CD4-positive, alpha-beta T cell treated with Interleukin-4 for 1 hour (primary cell): Measurements from ENCODE around the gene SPPL3.
"Not testable (repeated sequence)": the region's sequence is repeated elsewhere in the genome, so short reads cannot be mapped to it uniquely, and the experiment has no call there.

ENCODE experiments used
- DNase-seq, 2 donors: peaks; one replicate each; pipeline ENCODE4 v3.0.0-alpha.2; 2020 to 2022

The SPPL3 gene

DNA sequence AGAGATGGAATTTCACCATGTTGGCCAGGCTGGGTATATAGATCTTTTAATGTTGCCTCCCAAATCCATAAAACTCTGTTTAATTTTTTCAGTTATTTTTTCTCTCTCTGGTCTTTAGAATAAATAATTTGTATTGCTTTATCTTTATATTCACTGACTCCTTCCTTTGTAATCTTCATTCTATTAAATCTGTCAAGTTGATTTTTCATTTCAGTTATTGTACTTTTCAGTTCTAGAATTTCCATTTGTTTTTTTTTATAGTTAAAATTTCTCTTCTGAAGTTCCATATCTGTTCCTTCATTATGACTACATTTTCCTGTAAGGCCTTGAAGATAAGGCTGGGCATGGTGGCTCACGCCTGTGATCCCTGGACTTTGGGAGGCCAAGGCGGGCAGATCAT, 13.6 kb upstream of the SPPL3 start:
- DNase-seq, result no peak

DNA sequence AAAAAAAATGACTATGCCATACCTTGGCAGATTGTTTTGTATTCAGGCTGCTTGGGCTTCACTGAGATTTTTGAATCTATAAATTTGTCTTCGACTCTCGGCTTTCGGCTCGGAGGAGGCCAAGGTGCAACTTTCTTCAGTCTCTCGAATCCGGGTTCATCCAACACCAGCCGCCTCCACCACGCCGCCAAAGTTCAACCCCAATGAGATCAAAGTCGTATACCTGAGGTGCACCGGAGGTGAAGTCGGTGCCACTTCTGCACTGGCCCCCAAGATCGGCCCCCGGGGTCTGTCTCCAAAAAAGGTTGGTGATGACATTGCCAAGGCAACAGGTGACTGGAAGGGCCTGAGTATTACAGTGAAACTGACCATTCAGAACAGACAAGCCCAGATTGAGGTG, 12.4 kb upstream of the SPPL3 start:
- no peak for DNase-seq

DNA sequence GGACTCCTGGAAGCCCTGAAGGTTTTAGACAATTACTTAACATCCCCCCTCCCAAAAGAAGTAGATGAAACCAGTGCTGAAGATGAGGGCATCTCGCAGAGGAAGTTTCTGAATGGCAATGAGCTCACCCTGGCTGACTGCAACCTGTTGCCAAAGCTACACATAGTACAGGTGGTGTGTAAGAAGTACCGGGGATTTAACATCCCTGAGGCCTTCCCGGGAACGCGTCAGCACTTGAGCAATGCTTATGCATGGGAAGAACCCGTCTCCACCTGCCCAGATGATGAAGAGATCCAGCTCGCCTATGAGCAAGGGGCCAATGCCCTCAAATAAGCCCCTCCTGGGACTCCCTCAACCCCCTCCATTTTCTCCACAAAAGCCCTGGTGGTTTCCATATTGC, 10.6 kb upstream of the SPPL3 start:
- no peak for DNase-seq

- no peak for DNase-seq
These were observed 5.6 kb upstream of the SPPL3 start for GRCh38 chr12:120909633-120910298.

- DNase-seq, result no peak
These were observed 1.8 kb upstream of the SPPL3 start for GRCh38 chr12:120905856-120906384.

DNA sequence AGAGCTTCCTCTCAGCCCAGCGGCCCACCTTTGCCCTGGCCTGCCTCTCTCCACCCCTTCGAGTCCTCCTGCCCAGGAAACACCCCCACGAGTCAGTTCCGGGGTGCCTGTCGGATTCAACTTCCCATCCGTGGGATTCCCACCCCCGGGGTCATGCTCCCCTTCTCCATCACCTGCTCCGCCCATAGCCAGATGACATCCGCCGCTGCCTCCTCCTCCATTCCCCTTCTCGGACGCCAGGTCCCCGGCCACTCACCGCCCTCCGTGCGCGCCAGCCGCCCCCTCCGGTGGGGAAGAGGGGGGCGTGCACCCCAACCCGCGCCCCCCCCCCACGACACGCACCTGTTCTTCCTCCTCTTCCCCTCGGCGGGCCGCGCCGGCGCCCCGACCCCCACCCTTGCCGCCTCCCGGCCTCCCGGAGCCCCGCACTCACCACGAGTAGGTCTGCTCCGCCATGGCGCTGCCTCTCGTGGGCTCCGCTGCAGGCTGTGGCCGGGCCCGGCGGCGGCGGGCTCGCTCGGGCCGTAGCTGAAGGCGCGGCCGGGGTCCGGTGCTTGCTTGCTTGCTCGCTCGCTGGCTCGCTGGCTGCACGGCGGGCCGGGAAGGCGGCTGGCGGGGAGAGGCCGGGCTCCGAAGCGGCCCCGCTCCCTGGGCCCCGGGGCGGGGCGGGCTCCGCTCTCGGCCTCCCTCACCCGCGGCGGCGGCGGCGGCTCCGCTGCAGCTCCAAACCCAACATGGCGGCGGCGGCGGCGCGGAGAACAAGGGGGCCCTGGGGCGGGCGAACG, 554 bp downstream of the SPPL3 start:
- peak; percentile 63 to 81 for DNase-seq

- DNase-seq, result no peak
These were observed 1.2 kb downstream of the SPPL3 start for GRCh38 chr12:120902846-120903411.

- no peak for DNase-seq
These were observed 2.3 kb downstream of the SPPL3 start for GRCh38 chr12:120901818-120902217.

GRCh38 chr12:120901101-120901500, 3.1 kb downstream of the SPPL3 start:
- DNase-seq, result not testable (repeated sequence)

GRCh38 chr12:120895532-120895931, 8.6 kb downstream of the SPPL3 start:
- no peak for DNase-seq

DNA sequence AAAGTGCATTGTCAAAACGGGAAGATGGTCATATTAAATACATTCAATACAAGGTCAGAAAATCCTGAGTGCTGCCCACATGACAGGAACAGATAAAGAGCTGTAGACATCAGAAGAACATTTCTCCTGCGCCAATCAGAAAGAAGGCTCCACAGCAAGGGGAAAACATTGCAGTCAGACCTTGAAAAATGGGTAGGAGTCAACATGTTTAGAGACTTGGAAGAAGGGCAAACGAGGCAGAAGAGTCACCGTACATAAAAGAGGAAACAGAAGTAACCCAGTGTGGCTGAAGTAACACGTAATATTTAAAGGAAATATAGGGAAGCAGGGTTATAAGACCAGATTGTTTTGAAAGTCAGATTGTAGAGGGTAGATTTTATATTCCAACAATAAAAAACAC, 11.9 kb downstream of the SPPL3 start:
- no peak for DNase-seq

DNA sequence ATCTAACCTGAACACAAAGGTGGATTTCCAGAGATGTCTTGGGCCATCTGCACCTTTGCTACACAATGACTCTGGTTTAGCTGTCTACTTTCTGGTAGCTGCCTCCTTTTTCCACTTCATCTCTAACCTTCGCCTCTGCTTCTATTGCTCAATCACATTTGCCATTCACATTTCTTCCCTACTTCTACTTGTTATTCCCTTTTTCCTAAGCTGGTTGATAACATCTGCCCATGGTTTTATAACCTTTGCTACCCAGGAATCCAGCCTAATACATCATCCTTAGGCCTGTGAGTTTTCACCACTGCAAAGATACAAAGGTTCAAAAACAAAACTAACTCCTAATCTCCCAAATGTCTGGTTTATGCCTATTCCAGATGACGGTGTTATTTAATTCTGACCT, 13.2 kb downstream of the SPPL3 start:
- DNase-seq, result no peak

DNA sequence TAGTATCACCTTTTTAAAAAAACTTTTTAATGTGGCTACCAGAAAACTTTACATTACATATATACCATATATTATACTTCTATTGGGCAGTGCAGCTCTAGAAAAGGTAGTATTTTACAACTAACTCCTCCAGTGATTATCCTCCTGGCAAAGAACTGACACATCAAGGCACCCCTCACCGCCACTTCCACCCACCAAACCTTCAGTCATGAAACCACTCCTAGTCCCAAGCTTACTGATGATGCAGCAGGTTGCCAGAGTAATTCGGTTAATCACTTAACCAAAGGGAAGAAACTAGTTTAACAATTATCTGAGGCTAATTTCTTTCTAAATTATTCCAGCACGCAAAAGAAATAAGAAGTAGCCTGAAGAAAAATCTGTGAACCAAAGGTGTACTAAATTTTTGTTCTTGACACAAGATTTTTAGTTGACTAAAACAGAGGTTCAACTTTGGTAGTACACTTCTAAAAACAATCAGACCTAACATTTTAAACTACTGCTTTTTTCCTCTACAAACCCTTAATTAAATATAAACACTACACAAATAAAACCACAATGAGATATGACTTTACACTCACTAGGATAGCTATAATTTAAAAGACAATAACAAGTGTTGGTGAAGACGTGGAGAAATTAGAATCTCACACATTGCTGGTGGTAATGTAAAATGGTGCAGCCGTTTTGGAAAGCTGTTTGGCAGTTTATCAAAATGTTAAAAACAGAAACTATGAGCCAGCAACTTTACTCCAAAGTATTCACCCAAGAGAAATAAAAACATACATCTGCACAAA, 16.7 kb downstream of the SPPL3 start:
- DNase-seq, result no peak

- DNase-seq, result peak in 1 of 2 donors; percentile 44
These were observed 17.7 kb downstream of the SPPL3 start for GRCh38 chr12:120886199-120887018.

- DNase-seq, result no peak
These were observed 18.6 kb downstream of the SPPL3 start for GRCh38 chr12:120885521-120885920.

- no peak for DNase-seq
These were observed 19.5 kb downstream of the SPPL3 start for GRCh38 chr12:120884644-120885043.

DNA sequence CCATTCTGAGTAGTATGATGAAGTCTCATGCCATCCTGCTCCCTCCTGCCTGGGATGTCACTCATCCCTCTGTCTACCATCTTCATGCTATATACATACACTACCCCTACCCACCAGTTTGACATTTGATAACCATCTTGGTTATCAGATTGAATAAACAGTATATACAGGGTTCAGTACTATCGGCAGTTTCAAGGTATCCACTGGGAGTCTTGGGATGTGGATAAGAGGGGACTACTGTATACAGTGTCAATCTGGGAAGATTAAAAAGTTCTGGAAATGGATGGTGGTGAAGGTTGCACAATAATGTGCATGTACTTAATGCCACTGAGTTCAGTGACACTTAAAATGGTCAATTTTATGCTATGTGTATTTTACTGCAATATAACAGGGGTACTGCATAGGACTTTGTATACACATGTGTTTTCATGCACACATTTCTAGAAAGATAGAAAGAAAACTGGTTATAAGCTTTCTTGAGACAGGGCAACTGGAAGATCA, 22.1 kb downstream of the SPPL3 start:
- DNase-seq, result no peak

DNA sequence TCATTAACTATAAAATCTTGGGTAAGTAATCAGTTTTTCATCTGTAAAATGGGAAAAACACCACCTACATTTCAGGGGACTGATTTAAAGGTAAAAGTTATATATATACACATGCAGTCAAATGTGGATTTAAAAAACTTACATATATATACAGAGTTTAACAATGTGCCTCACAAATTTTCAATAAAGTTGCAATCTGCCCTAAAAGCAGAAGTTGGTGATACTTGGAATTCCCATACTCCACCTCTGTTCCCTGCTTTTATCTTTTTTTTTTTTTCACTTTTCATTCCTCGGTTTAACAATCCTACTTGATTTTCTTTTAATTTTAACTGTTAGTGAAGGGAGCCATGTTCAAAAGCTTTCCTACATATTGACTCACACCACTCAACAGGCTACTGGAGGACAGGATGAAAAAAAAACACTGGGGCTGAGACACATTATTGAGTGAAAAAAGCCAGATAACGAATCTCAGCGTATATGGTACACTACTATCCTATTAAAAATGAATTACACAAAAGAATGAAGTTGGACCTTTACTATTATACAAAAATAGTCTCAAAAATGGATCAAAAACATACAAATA, 24.3 kb downstream of the SPPL3 start:
- DNase-seq, result no peak

DNA sequence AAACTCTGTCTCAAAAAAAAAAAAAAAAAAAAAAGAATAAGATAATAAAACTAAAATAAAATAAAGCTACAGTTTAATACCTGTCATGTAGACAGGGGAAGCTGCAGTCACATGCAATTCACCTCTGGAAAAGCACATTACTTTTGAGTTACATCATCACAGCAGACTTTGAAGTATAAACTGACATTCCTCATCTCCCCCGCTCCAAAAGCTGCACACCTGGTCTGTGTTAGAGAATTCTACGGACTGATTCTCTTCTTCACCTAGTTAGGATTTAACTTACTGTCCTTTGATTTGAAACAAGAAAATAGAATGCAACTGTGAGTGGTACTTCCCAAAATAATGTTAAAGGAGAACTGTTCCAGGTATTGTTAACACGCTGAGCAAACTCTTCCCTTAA, 25.1 kb downstream of the SPPL3 start:
- no peak for DNase-seq

DNA sequence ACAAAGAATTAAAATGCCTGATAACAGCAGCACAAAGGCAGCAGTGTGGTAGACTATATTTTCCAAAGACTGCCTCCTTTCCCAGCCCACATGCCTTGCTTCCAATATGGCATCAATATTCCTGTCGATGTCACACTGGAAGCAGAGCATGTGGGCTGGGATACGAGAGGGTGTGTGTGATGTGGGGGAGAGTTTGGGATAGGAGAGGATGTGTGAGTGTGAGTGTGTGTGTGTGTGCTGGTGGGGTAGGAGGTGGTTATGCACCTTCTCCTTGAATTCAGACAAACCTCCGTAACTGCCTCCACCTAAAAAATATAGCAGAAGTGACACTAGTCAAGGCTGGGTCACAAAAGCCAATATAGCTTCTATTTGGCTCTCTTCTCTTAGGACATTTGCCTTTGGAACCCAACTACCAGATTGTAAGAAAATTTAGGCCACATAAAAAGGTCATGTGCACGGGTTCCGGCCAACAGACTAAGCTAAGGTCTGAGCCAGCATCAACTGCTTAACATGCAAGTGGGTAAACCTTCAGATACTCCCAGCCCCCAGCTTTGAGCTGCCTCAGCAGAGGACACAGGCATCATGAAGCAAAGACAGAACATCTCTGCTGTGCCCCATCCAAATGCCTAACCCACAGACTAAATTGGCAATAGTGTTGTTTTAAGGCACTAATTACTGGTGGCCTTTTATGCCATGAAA, 29.5 kb downstream of the SPPL3 start:
- DNase-seq, result no peak

GRCh38 chr12:120873226-120873625, 30.9 kb downstream of the SPPL3 start:
- no peak for DNase-seq
